Endodermal cell (in vitro differentiated cells): ENCODE results near the gene CTNNA2. TPM values are rescaled to one million over a fixed set of nuclear protein-coding genes. Genes with fewer than 3 reads are reported as not detected.

Experiments used
- DNase-seq: peaks from one replicate; pipeline ENCODE4 v3.0.0-alpha.2; 2017
- H3K27ac ChIP-seq: 2 replicates; pipeline ENCODE4 v1.5.1; 2013; ENCODE audit warnings: mild to moderate bottlenecking, low read depth, low read length, moderate library complexity
- H3K27me3 ChIP-seq: 2 replicates; pipeline ENCODE4 v1.6.1; 2013; ENCODE audit warnings: mild to moderate bottlenecking, low read length, moderate library complexity; ENCODE audit not compliant: insufficient read depth, control insufficient read depth, poor library complexity, severe bottlenecking
- H3K36me3 ChIP-seq: 2 replicates; pipeline ENCODE4 v1.7.0; 2013; ENCODE audit warnings: mild to moderate bottlenecking, low read length, moderate library complexity; ENCODE audit not compliant: control insufficient read depth, insufficient read depth
- H3K4me1 ChIP-seq: one replicate; pipeline ENCODE4 v1.7.0; 2013; ENCODE audit warnings: low read length; ENCODE audit not compliant: control insufficient read depth, insufficient read depth
- H3K4me3 ChIP-seq: 2 replicates; pipeline ENCODE4 v1.5.1; 2013; ENCODE audit warnings: mild to moderate bottlenecking, low read length, moderate library complexity
- H3K9ac ChIP-seq: 2 replicates; pipeline ENCODE4 v1.6.1; 2013; ENCODE audit warnings: mild to moderate bottlenecking, low read length, moderate library complexity; ENCODE audit not compliant: poor library complexity, severe bottlenecking; ENCODE audit errors: extremely low read depth
- H3K9me3 ChIP-seq: 2 replicates; pipeline ENCODE4 v1.6.1; 2013; ENCODE audit warnings: mild to moderate bottlenecking, low read length, moderate library complexity; ENCODE audit not compliant: control insufficient read depth
- H3K27ac Mint-ChIP-seq: 2 replicates; pipeline ENCODE4 v1.8.0; 2020; ENCODE audit warnings: mixed read lengths
- H3K27me3 Mint-ChIP-seq: 2 replicates; pipeline ENCODE4 v1.8.0; 2021; ENCODE audit warnings: mild to moderate bottlenecking, mixed read lengths; ENCODE audit not compliant: insufficient read depth
- H3K36me3 Mint-ChIP-seq: 2 replicates; pipeline ENCODE4 v1.8.0; 2020; ENCODE audit warnings: low read depth, mixed read lengths
- H3K4me1 Mint-ChIP-seq: 2 replicates; pipeline ENCODE4 v1.8.0; 2020; ENCODE audit warnings: mixed read lengths
- H3K4me3 Mint-ChIP-seq: 2 replicates; pipeline ENCODE4 v1.8.0; 2020; ENCODE audit warnings: mild to moderate bottlenecking, moderate library complexity, mixed read lengths
- H3K9me3 Mint-ChIP-seq: 2 replicates; pipeline ENCODE4 v1.8.0; 2020; ENCODE audit warnings: mild to moderate bottlenecking, mixed read lengths
- CTCF ChIP-seq: fragments of 200-600 bp; sonication (generic); conservative IDR thresholded peaks from 2 replicates; pipeline ENCODE4 v1.5.0; 2021; ENCODE audit warnings: antibody characterized with exemption, mild to moderate bottlenecking
- WGBS, 2 experiments: methylation state at CpG; one replicate each; pipeline versions ENCODE4 v1.1.5 to v1.1.7; 2013; ENCODE audit warnings: missing lambda C conversion rate in 2 of 2, mixed read lengths in 1 of 2; ENCODE audit not compliant: insufficient coverage in 1 of 2, insufficient read length in 1 of 2; 5-methylcytosine and 5-hydroxymethylcytosine counted together
- total RNA-seq, 2 donors: library from RNA; stranded (reverse); fragmentation: NEBNext Ultra II Directional in 1 of 2; extraction: Animal tissue kit (Norgen Biotek cat#: 25700) in 1 of 2; gene quantifications; 2 replicates in 1 of 2; 3 replicates in 1 of 2; pipeline ENCODE4 v1.2.1, GENCODE V29; 2021

The CTNNA2 gene
- total RNA-seq, 2 donors from 2014 or later: 7.7 to 9.8 TPM

- H3K4me3 Mint-ChIP-seq: no peak overlapping the region
Observed at GRCh38 chr2:79774016-79774415, 261.2 kb downstream of the CTNNA2 start.

GRCh38 chr2:79776461-79776860 is 263.6 kb downstream of the CTNNA2 start:
- no peak overlapping the region for H3K4me3 Mint-ChIP-seq
- no peak for TF ChIP-seq CTCF
- peaks cover 9% of the 10 kb centered on the region for H3K4me1 Mint-ChIP-seq
- no peaks in the 10 kb centered on the region for H3K36me3 Mint-ChIP-seq
- no peak overlapping the region for H3K4me3 ChIP-seq
- no peak overlapping the region for H3K27ac Mint-ChIP-seq
- no peaks in the 10 kb centered on the region for H3K4me1 ChIP-seq
- DNase-seq: no peak
- WGBS, 2 experiments: 92% methylated on average over 2 of the region's 2 CpGs; no CpG with 5 or more reads in 1 of the 2 experiments
- no peaks in the 10 kb centered on the region for H3K27me3 Mint-ChIP-seq
- H3K9me3 Mint-ChIP-seq: no peaks in the 10 kb centered on the region
- no peak overlapping the region for H3K9ac ChIP-seq
- H3K27me3 ChIP-seq: no peaks in the 10 kb centered on the region
- H3K9me3 ChIP-seq: no peaks in the 10 kb centered on the region
- H3K36me3 ChIP-seq: no peaks in the 10 kb centered on the region
- H3K27ac ChIP-seq: no peak overlapping the region

More at GRCh38 chr2:79774016-79774415, 261.2 kb downstream of the CTNNA2 start:
- DNase-seq: no peak
- 87 to 95% methylated on average over 2 of the region's 2 CpGs for WGBS, 2 experiments
- Mint-ChIP-seq H3K9me3 (no peaks in the 10 kb centered on the region), H3K27ac (no peak overlapping the region), H3K36me3 (no peaks in the 10 kb centered on the region), H3K4me1 (peaks cover 9% of the 10 kb centered on the region), H3K27me3 (no peaks in the 10 kb centered on the region)
- Histone ChIP-seq H3K9ac (no peak overlapping the region), H3K4me1 (no peaks in the 10 kb centered on the region), H3K9me3 (no peaks in the 10 kb centered on the region), H3K27ac (no peak overlapping the region), H3K36me3 (no peaks in the 10 kb centered on the region), H3K4me3 (no peak overlapping the region), H3K27me3 (no peaks in the 10 kb centered on the region)
- TF ChIP-seq CTCF: no peak

GRCh38 chr2:79780781-79781180 is 267.9 kb downstream of the CTNNA2 start:
- H3K27me3 Mint-ChIP-seq: no peaks in the 10 kb centered on the region
- no peak overlapping the region for H3K27ac ChIP-seq
- no peaks in the 10 kb centered on the region for H3K27me3 ChIP-seq
- TF ChIP-seq CTCF: no peak
- H3K9ac ChIP-seq: no peak overlapping the region
- DNase-seq: no peak
- H3K4me3 Mint-ChIP-seq: no peak overlapping the region
- no peak overlapping the region for H3K4me3 ChIP-seq
- H3K4me1 Mint-ChIP-seq: no peaks in the 10 kb centered on the region
- no peaks in the 10 kb centered on the region for H3K36me3 Mint-ChIP-seq
- WGBS, 2 experiments: 96% methylated on average over 1 of the region's 1 CpG; no CpG with 5 or more reads in 1 of the 2 experiments
- H3K4me1 ChIP-seq: no peaks in the 10 kb centered on the region
- no peaks in the 10 kb centered on the region for H3K9me3 Mint-ChIP-seq
- H3K27ac Mint-ChIP-seq: no peak overlapping the region
- H3K36me3 ChIP-seq: no peaks in the 10 kb centered on the region
- no peaks in the 10 kb centered on the region for H3K9me3 ChIP-seq
